Caco-2 (cell line): ENCODE data around the gene ITPR3. TPM values are rescaled to one million over a fixed set of nuclear protein-coding genes. Genes with fewer than 3 reads are reported as not detected.

Experiments used
- BruUV-seq: library from RNA; stranded (reverse); fragments of 400-500 nt; replicated peaks from 2 replicates; lab custom pipeline; 2021; lab: Mats Ljungman, UMichigan
- CTCF ChIA-PET: fragments of 300-600 bp; sonication (Branson Sonifier 250); formaldehyde crosslinking; loops from one replicate; lab custom pipeline; 2022; ENCODE audit warnings: antibody characterized with exemption; lab: Charles Lee
- POLR2A ChIA-PET: fragments of 300-600 bp; sonication (Branson Sonifier 250); formaldehyde crosslinking; loops from one replicate; lab custom pipeline; 2022; ENCODE audit warnings: antibody characterized with exemption; lab: Charles Lee
- DNase-seq, 2 experiments: peaks; one replicate each; pipeline versions ENCODE4 v3.0.0 to v3.0.0-alpha.2; 2020 to 2022
- H3K27me3 ChIP-seq: replicated peaks from 2 replicates; pipeline ENCODE4 v1.6.0; 2011; ENCODE audit warnings: low read length; ENCODE audit not compliant: control insufficient read depth, insufficient read depth
- H3K36me3 ChIP-seq: 2 replicates; pipeline ENCODE4 v1.5.1; 2011; ENCODE audit warnings: low read length; ENCODE audit not compliant: control insufficient read depth, insufficient read depth
- H3K4me1 ChIP-seq: fragments of 250-450 bp; sonication (Bioruptor Pico); 2 replicates; pipeline ENCODE4 v1.5.1; 2020; ENCODE audit warnings: mild to moderate bottlenecking
- H3K4me3 ChIP-seq: 2 replicates; pipeline ENCODE4 v1.5.1; 2011; ENCODE audit warnings: low read depth, mild to moderate bottlenecking, control low read depth, low read length
- H3K9me3 ChIP-seq: fragments of 250-450 bp; sonication (Bioruptor Pico); 2 replicates; pipeline ENCODE4 v1.5.1; 2020; ENCODE audit warnings: mild to moderate bottlenecking, moderate library complexity
- H3K27ac Mint-ChIP-seq: one replicate; pipeline ENCODE4 v1.8.0; 2022; ENCODE audit warnings: mixed read lengths; ENCODE audit not compliant: unreplicated experiment
- H3K27me3 Mint-ChIP-seq: one replicate; pipeline ENCODE4 v1.8.0; 2022; ENCODE audit warnings: mixed read lengths; ENCODE audit not compliant: insufficient read depth, unreplicated experiment
- H3K36me3 Mint-ChIP-seq: one replicate; pipeline ENCODE4 v1.8.0; 2022; ENCODE audit warnings: mild to moderate bottlenecking, mixed read lengths; ENCODE audit not compliant: insufficient read depth, unreplicated experiment
- H3K4me1 Mint-ChIP-seq: one replicate; pipeline ENCODE4 v1.8.0; 2022; ENCODE audit warnings: low read depth, mixed read lengths; ENCODE audit not compliant: unreplicated experiment
- H3K4me3 Mint-ChIP-seq: one replicate; pipeline ENCODE4 v1.8.0; 2022; ENCODE audit warnings: mild to moderate bottlenecking, moderate library complexity, mixed read lengths; ENCODE audit not compliant: unreplicated experiment
- H3K9me3 Mint-ChIP-seq: one replicate; pipeline ENCODE4 v1.8.0; 2022; ENCODE audit warnings: mixed read lengths; ENCODE audit not compliant: unreplicated experiment
- CTCF ChIP-seq, 2 experiments: fragments of 200-600 bp in 1 of 2; IDR thresholded peaks; 1 replicate in 1 of 2; 2 replicates in 1 of 2; pipeline versions ENCODE4 v1.5.1 to v1.8.0; 2011 to 2022; ENCODE audit warnings: antibody characterized with exemption in 1 of 2, control low read depth in 1 of 2, inconsistent platforms in 1 of 2, low read depth in 1 of 2, low read length in 1 of 2, mild to moderate bottlenecking in 1 of 2, moderate library complexity in 1 of 2; ENCODE audit not compliant: insufficient read depth in 1 of 2, severe bottlenecking in 1 of 2, unreplicated experiment in 1 of 2
- intact Hi-C: fragments of 100-400 bp; cut with micrococcal nuclease; formaldehyde crosslinking; loops from one replicate; pipeline ENCODE4 v1.10.0; 2022; ENCODE audit not compliant: unreplicated experiment
- total RNA-seq: library from RNA; stranded (reverse); gene quantifications from 2 replicates; pipeline ENCODE4 v1.2.3, GENCODE V29; 2022

The ITPR3 gene
- total RNA-seq, 1 experiment from 2014 or later: 42.1 TPM

- H3K27ac Mint-ChIP-seq: no peak overlapping the region
- CTCF ChIA-PET: no interaction called here
- no TSS peak for BruUV-seq
Observed at GRCh38 chr6:33729059-33729458, 107.9 kb downstream of the ITPR3 start.

GRCh38 chr6:33730611-33731010 lies 109.5 kb downstream of the ITPR3 start:
- ChIA-PET CTCF (no interaction called here), POLR2A (no interaction called here)
- Histone ChIP-seq H3K9me3 (no peaks in the 10 kb centered on the region), H3K4me1 (no peaks in the 10 kb centered on the region), H3K4me3 (no peak overlapping the region), H3K36me3 (no peaks in the 10 kb centered on the region), H3K27me3 (no peaks in the 10 kb centered on the region)
- H3K9me3 Mint-ChIP-seq: no peaks in the 10 kb centered on the region
- no peak overlapping the region for H3K27ac Mint-ChIP-seq
- no peak for DNase-seq
- H3K4me3 Mint-ChIP-seq: no peak overlapping the region
- BruUV-seq: no TSS peak
- H3K27me3 Mint-ChIP-seq: no peaks in the 10 kb centered on the region
- intact Hi-C loops: no loop called here
- no peaks in the 10 kb centered on the region for H3K36me3 Mint-ChIP-seq
- no peaks in the 10 kb centered on the region for H3K4me1 Mint-ChIP-seq
- TF ChIP-seq CTCF (IDR thresholded peaks at IDR 0.05; ENCODE audit: insufficient read depth in 1 of 2, low read depth in 1 of 2, low read length in 1 of 2, severe bottlenecking in 1 of 2, unreplicated experiment in 1 of 2): no peak

More at GRCh38 chr6:33729059-33729458, 107.9 kb downstream of the ITPR3 start:
- H3K4me3 ChIP-seq: no peak overlapping the region
- Mint-ChIP-seq H3K4me1 (no peaks in the 10 kb centered on the region), H3K9me3 (no peaks in the 10 kb centered on the region), H3K4me3 (no peak overlapping the region), H3K27me3 (no peaks in the 10 kb centered on the region), H3K36me3 (no peaks in the 10 kb centered on the region)
- no peaks in the 10 kb centered on the region for H3K36me3 ChIP-seq
- DNase-seq: no peak
- H3K9me3 ChIP-seq: no peaks in the 10 kb centered on the region
- intact Hi-C loops: no loop called here
- H3K4me1 ChIP-seq: no peaks in the 10 kb centered on the region
- POLR2A ChIA-PET: interaction anchor here (0.6 kb wide), 1 partner anchor 33 kb away, joined by 3 read pairs; no protein-coding TSS in a partner anchor
- H3K27me3 ChIP-seq: no peaks in the 10 kb centered on the region
- TF ChIP-seq CTCF (IDR thresholded peaks at IDR 0.05; ENCODE audit: insufficient read depth in 1 of 2, low read depth in 1 of 2, low read length in 1 of 2, severe bottlenecking in 1 of 2, unreplicated experiment in 1 of 2): no peak

- intact Hi-C loops: no loop called here
- peak overlapping the region; percentile 29 for H3K27ac Mint-ChIP-seq
- TF ChIP-seq CTCF (IDR thresholded peaks at IDR 0.05; ENCODE audit: insufficient read depth in 1 of 2, low read depth in 1 of 2, low read length in 1 of 2, severe bottlenecking in 1 of 2, unreplicated experiment in 1 of 2): no peak
- H3K4me1 Mint-ChIP-seq: no peaks in the 10 kb centered on the region
- DNase-seq: no peak
- H3K4me3 Mint-ChIP-seq: no peak overlapping the region
- H3K27me3 ChIP-seq: no peaks in the 10 kb centered on the region
- H3K9me3 ChIP-seq: no peaks in the 10 kb centered on the region
- no peaks in the 10 kb centered on the region for H3K4me1 ChIP-seq
- ChIA-PET POLR2A (no interaction called here), CTCF (interaction anchor here (0.7 to 1.4 kb wide), 2 partner anchors 20 to 377 kb away, joined by 4 to 5 read pairs; partner anchors contain the start of gene UQCC2)
- no peaks in the 10 kb centered on the region for H3K9me3 Mint-ChIP-seq
- no peaks in the 10 kb centered on the region for H3K36me3 ChIP-seq
- no peak overlapping the region for H3K4me3 ChIP-seq
- BruUV-seq: no TSS peak
- H3K36me3 Mint-ChIP-seq: no peaks in the 10 kb centered on the region
- H3K27me3 Mint-ChIP-seq: no peaks in the 10 kb centered on the region
Observed at GRCh38 chr6:33731035-33731434, 109.9 kb downstream of the ITPR3 start.
